Lower leg skin (tissue), 3 donors: Measurements from ENCODE around the gene HERC2.
"Not testable (repeated sequence)": the region's sequence is repeated elsewhere in the genome, so short reads cannot be mapped to it uniquely, and the experiment has no call there.

ENCODE experiments used
- POLR2A ChIP-seq, 2 donors: fragments of 450-650 bp; IDR thresholded peaks; one replicate each; pipeline ENCODE4 v1.6.1; 2016 to 2017; ENCODE audit warnings: antibody characterized with exemption in 2 of 2, mild to moderate bottlenecking in 1 of 2, moderate library complexity in 1 of 2
- TF ChIP-seq, protein P1 (sequence below), 3 donors: fragments of 450-650 bp; IDR thresholded peaks; one replicate each; pipeline ENCODE4 v1.5.1; 2016; ENCODE audit warnings: antibody characterized with exemption in 3 of 3, mild to moderate bottlenecking in 3 of 3, moderate library complexity in 2 of 3

- TF ChIP-seq, protein P1, sequence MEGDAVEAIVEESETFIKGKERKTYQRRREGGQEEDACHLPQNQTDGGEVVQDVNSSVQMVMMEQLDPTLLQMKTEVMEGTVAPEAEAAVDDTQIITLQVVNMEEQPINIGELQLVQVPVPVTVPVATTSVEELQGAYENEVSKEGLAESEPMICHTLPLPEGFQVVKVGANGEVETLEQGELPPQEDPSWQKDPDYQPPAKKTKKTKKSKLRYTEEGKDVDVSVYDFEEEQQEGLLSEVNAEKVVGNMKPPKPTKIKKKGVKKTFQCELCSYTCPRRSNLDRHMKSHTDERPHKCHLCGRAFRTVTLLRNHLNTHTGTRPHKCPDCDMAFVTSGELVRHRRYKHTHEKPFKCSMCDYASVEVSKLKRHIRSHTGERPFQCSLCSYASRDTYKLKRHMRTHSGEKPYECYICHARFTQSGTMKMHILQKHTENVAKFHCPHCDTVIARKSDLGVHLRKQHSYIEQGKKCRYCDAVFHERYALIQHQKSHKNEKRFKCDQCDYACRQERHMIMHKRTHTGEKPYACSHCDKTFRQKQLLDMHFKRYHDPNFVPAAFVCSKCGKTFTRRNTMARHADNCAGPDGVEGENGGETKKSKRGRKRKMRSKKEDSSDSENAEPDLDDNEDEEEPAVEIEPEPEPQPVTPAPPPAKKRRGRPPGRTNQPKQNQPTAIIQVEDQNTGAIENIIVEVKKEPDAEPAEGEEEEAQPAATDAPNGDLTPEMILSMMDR (IDR thresholded peaks at IDR 0.05): not testable (repeated sequence)
- TF ChIP-seq POLR2A (IDR thresholded peaks at IDR 0.05): not testable (repeated sequence)
Observed at GRCh38 chr15:28316958-28317357, 5.0 kb downstream of the HERC2 start.
